ENCODE results near the gene MEF2D.

The MEF2D gene

DNA sequence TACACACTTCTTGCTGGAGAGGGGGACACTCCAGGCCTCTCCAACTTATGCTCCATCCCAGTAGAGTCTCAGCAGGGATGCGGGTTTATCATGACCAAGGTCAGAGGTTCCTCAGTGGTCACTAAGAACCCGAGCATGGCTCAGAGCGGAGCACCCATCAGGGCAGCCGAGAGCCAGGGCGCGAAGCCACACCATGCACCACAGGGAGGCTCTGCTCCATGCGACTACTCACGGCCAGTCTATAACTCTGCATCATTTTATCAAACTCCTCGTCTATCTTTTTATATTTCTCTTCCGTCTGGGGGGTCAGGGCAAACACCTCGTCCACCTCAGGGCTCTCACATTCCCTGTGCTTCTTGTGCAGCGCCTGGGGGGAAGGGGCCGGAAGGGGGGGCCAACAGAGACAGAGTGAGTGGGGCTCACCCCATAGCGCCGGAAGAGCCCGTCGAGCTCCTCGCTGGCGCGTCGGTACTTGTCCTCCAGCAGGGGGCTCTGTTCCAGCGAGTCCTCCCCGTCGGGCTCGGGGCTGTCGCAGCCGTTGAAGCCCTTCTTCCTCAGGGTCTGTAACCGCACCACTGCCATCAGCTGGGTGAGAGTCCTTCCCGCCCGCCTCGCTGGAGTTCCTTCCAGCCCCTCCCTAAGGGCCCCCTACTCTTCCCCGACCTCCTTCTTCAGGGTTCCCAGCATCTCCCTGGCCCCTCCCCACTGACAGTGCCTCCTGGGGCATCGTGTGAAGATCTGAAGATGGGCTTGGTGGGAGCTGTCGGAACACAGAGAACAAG is 20.0 kb downstream of the MEF2D start:
- Histone ChIP-seq H3K36me3 (ENCODE audit: insufficient read depth, low read length) (peaks cover 5% of the 10 kb centered on the region), H3K9ac (ENCODE audit: low read depth, low read length) (no peak overlapping the region), H3K4me1 (ENCODE audit: insufficient read depth, low read length) (peaks cover 26% of the 10 kb centered on the region), H3K9me3 (ENCODE audit: control insufficient read depth, insufficient read depth, low read length) (no peaks in the 10 kb centered on the region)

DNA sequence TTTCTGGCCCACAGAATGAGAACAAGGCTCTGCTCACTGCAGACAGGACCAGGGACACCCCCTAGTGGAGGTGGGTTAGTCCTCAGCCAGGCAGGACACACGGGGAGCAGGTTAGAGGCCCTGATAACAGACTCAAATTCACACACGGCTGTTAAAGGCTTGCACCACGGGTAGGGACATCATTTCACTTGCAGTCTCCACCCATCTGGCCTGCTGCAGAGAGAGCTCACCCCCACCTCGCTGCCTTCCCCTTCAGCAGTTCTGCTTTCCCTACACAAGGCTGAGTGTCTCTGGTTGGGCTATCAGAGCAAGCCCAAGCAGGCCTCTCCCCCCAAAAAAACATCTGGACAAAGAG is 20.6 kb downstream of the MEF2D start:
- peaks cover 5% of the 10 kb centered on the region for H3K36me3 ChIP-seq (ENCODE audit: insufficient read depth, low read length)
- H3K9ac ChIP-seq (ENCODE audit: low read depth, low read length): no peak overlapping the region

DNA sequence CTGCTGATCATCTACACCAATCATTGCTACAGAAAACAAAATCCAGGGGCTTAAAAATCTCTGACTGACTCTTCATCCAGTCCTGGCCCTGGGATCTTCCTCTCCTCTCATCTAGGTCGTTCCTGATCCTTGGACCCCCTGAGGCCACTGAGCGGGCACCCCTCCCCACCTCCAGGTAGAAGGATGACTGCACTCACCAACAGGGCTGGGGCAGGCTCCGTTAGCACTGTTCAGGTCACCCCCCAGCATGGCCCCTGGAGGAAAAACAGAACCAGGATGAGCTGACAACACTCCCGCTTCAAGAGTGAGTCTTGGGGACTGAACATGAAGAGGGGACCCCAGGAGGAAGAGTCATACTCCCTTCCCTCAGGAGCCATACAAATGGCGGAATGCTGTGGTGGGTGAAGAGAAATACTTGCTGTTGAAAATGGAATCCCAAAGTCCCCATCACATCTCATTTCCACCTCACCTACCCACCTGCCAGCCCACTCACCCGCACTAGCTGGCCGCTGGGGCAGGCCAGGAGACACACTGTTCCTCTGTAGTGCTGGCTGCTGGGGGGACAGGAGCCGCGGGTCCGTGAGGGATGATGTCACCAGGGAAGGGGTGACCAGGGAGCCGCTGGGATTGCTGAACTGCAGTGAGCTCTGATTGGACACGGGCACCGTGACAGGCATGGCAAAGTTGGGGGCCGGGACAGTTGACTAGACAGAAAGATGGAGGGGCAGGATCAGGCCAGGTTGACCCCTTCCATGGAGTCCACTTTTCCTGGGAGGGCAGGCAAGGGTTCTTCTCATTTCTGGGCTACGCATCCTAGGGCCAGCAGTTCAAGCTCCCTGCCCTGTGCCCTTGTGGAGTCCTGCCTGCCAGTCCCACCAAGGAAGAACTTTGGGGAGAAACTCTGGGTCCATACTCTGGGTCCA is 21.2 kb downstream of the MEF2D start:
- Histone ChIP-seq H3K4me1 (ENCODE audit: insufficient read depth, low read length) (peaks cover 26% of the 10 kb centered on the region), H3K36me3 (ENCODE audit: insufficient read depth, low read length) (peaks cover 5% of the 10 kb centered on the region), H3K9me3 (ENCODE audit: control insufficient read depth, insufficient read depth, low read length) (no peaks in the 10 kb centered on the region), H3K9ac (ENCODE audit: low read depth, low read length) (no peak overlapping the region)

More for the DNA sequence above, 20.6 kb downstream of the MEF2D start:
- Histone ChIP-seq H3K9me3 (ENCODE audit: control insufficient read depth, insufficient read depth, low read length) (no peaks in the 10 kb centered on the region), H3K4me1 (ENCODE audit: insufficient read depth, low read length) (peaks cover 26% of the 10 kb centered on the region)

DNA sequence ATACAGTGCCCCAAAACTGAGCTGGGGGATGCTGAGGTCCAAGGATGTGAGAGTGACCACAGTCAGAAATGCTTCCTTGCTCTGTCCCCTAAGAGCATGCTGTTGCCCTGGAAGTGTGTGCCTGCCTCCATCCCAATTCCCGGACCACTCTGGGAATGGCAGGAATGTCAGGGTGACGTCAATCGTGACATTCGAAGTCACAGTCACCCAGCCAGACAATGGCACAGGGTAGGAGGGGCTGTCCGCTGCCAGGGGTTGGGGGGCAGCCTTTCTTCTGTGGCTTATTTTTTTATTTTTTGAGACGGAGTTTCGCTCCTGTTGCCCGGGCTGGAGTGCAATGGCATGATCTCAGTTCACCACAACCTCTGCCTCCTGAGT is 22.3 kb downstream of the MEF2D start:
- Histone ChIP-seq H3K9ac (ENCODE audit: low read depth, low read length) (no peak overlapping the region), H3K36me3 (ENCODE audit: insufficient read depth, low read length) (peaks cover 5% of the 10 kb centered on the region), H3K9me3 (ENCODE audit: control insufficient read depth, insufficient read depth, low read length) (no peaks in the 10 kb centered on the region), H3K4me1 (ENCODE audit: insufficient read depth, low read length) (peaks cover 26% of the 10 kb centered on the region)

DNA sequence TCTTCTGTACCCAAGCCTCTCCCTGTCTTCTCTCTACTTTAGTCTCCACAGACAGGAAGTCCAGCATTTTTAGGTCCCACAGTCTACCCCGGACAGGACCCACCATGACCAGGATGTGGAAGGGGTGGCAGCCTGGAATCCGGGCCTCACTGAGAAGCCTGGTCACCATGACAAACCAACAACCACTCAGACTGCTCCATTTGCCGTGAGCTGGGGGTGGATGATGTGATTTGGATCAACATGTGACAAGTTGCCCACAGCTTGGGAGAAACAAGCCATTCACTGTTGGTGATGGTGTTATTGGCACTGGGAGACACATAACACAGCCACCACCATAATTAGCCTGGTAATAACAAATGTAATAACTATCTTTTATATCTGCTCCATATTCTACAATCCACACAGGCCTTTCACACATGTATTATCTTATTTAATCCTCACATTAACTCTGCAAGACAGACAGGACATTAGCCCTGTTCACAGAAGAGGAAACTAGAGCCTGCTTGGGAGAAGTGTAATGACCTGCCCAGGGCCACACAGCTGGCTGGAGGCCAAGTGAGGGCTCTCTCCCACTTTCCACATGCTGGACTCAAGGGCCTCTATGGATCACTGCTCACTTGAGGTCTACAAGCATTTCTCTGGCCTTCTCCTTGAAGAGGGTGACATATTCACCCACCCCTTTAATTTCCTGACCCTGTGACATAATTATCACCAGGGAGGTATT is 22.9 kb downstream of the MEF2D start:
- Histone ChIP-seq H3K4me1 (ENCODE audit: insufficient read depth, low read length) (peaks cover 26% of the 10 kb centered on the region), H3K36me3 (ENCODE audit: insufficient read depth, low read length) (peaks cover 5% of the 10 kb centered on the region), H3K9ac (ENCODE audit: low read depth, low read length) (no peak overlapping the region), H3K9me3 (ENCODE audit: control insufficient read depth, insufficient read depth, low read length) (no peaks in the 10 kb centered on the region)

DNA sequence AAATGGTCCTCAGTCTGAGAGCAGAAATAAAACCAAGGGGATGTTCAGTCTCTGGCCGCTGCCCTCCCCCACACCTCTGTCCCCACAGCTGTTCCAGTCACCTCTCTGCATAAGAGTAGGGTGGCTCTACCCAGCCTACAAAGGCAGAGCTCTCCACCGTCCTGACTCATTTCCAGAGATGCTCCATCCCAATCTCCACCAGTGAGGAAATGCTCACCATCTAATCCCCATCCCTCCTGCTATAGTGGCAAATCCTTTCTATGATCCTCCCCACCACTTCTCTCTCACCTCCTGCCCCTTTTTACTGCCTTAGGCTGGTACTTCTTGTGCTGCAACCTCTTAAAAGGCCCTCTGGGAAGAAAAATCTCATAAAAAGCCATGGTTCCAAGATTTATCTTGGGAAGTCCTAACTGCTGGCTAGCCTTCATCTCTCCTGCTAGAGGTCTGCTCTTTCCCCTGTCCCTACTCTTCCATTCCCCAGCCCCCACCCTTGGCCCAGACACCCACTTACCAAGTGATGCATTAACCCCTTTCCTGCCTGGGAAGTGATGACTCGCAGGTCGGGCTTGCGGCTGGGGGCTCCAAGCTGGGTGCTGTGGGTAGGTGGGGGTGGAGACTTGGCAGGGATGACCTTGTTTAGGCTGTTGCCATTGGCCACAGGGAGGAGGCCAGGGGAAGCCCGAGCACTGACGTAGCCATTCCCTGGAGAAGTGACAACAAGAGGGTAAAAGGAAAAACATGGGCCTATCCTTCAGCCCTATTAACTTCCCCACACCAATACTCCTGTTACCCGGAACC is 23.9 kb downstream of the MEF2D start:
- no peak overlapping the region for H3K9ac ChIP-seq (ENCODE audit: low read depth, low read length)
- no peaks in the 10 kb centered on the region for H3K9me3 ChIP-seq (ENCODE audit: control insufficient read depth, insufficient read depth, low read length)
- peaks cover 5% of the 10 kb centered on the region for H3K36me3 ChIP-seq (ENCODE audit: insufficient read depth, low read length)
- peaks cover 24% of the 10 kb centered on the region for H3K4me1 ChIP-seq (ENCODE audit: insufficient read depth, low read length)

DNA sequence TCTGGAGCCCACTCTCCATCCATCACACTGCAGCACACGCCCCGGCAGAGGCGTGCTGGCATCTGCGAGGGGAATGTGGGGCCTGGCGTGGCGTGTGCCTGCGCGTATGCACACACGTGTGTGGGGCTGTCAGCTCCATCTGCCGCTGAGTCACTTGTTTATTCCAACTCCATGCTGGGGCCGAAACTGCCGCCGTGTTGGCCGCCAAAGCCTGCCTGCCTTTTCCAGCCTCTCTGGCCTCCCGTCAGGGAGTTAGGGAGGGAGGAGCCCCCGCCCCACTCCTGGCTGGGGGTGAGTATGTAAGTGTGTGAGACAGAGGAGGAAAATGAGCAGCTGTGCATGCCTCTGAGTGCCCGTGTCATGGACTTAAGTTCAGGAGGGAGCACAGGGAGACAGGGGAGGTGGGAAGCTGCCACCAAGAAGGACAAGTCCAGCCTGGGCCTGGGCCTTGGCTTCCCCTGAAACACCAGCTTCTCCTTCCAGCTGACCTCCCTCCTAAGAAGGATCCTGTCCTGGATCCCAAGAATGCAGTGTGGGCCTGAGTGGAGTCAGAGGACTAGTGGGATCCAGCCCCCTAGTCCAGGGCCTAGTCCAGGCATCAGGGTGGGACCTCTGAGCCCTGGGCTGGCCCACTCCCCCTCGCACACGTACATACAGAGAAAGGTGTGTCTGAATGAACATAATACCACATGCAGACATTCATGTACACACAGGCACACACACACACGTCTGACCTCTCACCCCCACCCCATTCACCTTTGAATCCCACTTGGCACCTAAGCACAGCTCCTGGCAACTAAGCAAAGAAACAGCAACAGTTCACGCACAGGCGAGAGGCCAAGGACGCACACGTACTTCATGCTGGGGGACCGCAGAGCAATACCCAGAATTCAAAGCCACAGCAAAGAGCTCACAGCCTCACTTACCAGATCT is 24.7 kb downstream of the MEF2D start:
- Histone ChIP-seq H3K36me3 (ENCODE audit: insufficient read depth, low read length) (peaks cover 5% of the 10 kb centered on the region), H3K9me3 (ENCODE audit: control insufficient read depth, insufficient read depth, low read length) (no peaks in the 10 kb centered on the region), H3K4me1 (ENCODE audit: insufficient read depth, low read length) (peaks cover 15% of the 10 kb centered on the region), H3K9ac (ENCODE audit: low read depth, low read length) (no peak overlapping the region)

DNA sequence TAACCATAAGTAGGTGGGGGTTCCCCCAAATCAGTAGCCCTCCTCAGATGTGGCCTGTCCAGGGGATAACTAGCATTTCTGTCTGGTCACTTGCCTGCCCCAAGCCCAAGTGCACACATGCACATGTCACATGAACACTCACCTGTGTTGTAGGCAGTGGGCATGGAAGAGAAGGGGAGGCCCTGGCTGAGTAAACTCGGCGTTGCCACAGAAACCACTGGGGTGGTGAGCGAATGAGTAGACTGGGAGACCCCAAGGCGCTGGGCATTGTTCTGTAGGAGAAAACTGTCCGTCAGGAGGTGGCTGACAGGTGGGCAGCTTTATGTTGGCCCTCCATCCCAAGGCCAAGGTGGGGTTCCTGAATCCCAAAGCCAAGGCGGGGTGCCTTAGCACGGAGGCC is 25.6 kb downstream of the MEF2D start:
- Histone ChIP-seq H3K4me1 (ENCODE audit: insufficient read depth, low read length) (peaks cover 15% of the 10 kb centered on the region), H3K9ac (ENCODE audit: low read depth, low read length) (no peak overlapping the region), H3K36me3 (ENCODE audit: insufficient read depth, low read length) (peaks cover 2% of the 10 kb centered on the region), H3K9me3 (ENCODE audit: control insufficient read depth, insufficient read depth, low read length) (no peaks in the 10 kb centered on the region)

DNA sequence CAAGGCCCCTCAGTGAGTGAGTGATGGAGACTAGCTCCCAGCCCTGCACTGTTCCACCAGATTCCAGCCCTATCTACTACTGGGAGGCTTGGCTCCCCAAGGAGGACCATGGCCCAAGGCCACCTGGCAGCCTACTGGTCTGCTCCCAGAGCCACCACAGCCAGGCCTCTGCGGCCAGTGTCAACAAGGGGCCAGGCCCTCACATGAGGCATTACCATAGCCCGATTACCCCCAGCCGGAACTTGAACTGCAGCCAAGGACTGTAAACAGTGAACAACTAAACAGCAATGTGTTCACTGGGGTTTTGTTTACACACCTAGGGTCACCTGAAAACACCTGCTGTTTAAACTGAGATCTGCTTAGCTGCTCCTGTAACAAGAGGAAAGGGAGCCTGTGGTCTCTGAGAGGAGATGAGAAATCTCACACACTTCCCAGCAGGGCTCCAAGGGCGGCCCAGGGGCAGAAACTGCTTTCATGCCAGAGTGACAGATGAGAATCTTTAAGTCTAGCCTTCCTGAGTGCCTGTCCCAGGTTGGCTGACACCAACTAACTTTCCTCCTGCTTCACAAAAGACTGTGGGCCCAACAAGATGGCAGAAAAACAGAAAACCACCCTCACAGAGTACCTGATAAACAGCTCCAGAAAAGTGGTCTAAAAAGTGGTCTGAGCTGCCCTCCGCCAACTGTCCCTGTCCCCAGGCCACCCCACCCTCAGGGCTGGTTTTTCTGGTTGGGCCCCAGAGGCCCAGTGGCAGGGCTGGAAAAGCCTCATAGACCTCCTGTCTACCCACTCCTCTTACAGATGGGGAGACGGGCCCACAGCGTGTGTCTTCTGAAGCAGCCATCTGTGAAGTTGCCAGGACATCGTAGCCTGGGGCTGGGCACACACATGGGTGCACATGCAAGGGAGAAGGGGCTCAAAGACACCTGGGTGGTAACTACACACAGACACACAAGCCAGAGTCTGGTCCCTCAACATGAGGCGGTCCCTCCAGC is 28.8 kb downstream of the MEF2D start:
- H3K36me3 ChIP-seq (ENCODE audit: insufficient read depth, low read length): no peaks in the 10 kb centered on the region; the same call in 1 of the 2 replicates
- H3K9me3 ChIP-seq (ENCODE audit: control insufficient read depth, insufficient read depth, low read length): no peaks in the 10 kb centered on the region
- H3K4me1 ChIP-seq (ENCODE audit: insufficient read depth, low read length): peaks cover 8% of the 10 kb centered on the region
- no peak overlapping the region for H3K9ac ChIP-seq (ENCODE audit: low read depth, low read length)

DNA sequence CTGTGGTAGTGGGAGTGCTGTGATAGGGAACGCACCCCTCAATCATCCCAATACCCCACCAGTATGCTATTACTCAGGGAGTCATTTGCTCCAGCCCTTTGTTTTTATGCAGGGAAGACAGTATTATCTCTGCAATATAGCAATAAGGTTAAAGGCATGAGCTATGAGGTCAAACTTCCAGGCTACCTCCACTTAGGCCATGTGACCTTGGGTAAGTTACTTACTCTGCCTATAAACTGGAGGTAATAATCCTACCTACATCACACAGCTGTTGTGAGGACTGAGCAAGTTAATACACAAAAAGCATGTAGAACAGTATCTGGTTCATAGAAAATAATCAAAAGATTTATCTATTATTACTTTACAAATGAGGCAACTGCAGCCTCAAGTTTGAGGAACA is 30.1 kb downstream of the MEF2D start:
- H3K9me3 ChIP-seq (ENCODE audit: control insufficient read depth, insufficient read depth, low read length): no peaks in the 10 kb centered on the region
- no peak overlapping the region for H3K9ac ChIP-seq (ENCODE audit: low read depth, low read length)
- no peaks in the 10 kb centered on the region; the same call in 1 of the 2 replicates for H3K36me3 ChIP-seq (ENCODE audit: insufficient read depth, low read length)
- peaks cover 7% of the 10 kb centered on the region for H3K4me1 ChIP-seq (ENCODE audit: insufficient read depth, low read length)

DNA sequence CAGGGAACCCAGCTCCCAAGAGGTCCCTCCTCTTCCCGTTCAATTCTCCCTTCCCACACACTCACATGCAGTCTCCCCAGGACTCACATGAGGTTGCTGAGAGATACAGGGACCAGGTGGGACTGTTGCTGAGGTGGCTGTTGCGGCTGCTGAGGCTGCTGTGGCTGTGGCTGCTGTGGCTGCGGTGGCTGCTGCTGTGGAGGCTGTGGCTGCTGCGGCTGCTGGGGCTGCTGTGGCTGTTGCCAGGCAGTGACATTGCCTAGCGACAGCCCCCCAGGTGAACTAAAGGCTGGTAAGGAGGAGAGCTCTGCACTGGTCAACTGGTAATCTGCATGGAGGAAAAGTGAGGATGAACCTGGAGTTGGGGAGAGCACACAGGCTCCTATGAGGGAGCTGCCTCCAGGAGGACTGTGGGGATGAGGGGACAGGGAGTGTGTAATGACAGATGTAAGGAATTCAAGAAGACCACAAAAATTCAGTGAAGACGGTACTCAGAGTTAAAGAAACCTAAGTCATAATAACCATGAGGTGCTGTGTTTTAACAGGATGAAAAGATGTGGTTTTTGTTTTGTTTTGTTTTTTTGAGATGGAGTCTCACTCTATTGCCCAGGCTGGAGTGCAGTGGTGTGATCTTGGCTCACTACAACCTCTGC is 31.8 kb downstream of the MEF2D start:
- no peaks in the 10 kb centered on the region; the same call in 1 of the 2 replicates for H3K36me3 ChIP-seq (ENCODE audit: insufficient read depth, low read length)
- peaks cover 23% of the 10 kb centered on the region for H3K4me1 ChIP-seq (ENCODE audit: insufficient read depth, low read length)
- no peaks in the 10 kb centered on the region for H3K9me3 ChIP-seq (ENCODE audit: control insufficient read depth, insufficient read depth, low read length)
- no peak overlapping the region for H3K9ac ChIP-seq (ENCODE audit: low read depth, low read length)

DNA sequence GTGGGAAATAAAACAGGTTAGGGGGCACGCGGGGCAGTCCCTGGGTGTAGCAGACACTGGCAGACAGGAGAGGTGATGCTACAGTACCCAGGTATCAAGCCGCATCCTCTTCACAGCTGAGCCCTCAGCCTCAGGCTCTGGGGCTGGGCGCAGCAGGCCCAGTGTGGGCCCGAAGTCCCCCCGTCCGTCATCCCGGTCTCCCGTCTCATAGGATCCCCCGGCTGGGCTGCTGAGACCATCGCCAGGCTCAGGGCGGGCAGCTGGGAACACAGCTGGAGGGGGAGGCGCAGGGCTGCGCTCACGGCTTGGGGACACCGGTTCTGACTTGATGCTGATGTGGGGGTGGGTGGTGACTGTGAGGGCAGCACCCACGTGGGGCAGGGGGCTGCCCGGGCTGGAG is 32.7 kb downstream of the MEF2D start:
- no peaks in the 10 kb centered on the region; the same call in 1 of the 2 replicates for H3K36me3 ChIP-seq (ENCODE audit: insufficient read depth, low read length)
- no peaks in the 10 kb centered on the region for H3K9me3 ChIP-seq (ENCODE audit: control insufficient read depth, insufficient read depth, low read length)
- no peak overlapping the region for H3K9ac ChIP-seq (ENCODE audit: low read depth, low read length)
- peaks cover 29% of the 10 kb centered on the region for H3K4me1 ChIP-seq (ENCODE audit: insufficient read depth, low read length)

All from ES-I3 (cell line).